Adrenal gland (tissue), 5 donors: Measurements from ENCODE around the gene RABGAP1L.

ENCODE experiments used
- CTCF ChIP-seq, 6 experiments: fragments of 450-650 bp in 4 of 6; fragments of 200-600 bp in 2 of 6; sonication (generic) in 1 of 6; IDR thresholded peaks; 1 replicate in 5 of 6; 2 replicates in 1 of 6; pipeline versions ENCODE4 v1.5.1 to v1.8.0; 2016 to 2021; ENCODE audit warnings: antibody characterized with exemption in 6 of 6, mild to moderate bottlenecking in 2 of 6, moderate library complexity in 1 of 6
- POLR2A ChIP-seq, 2 donors: fragments of 450-650 bp; IDR thresholded peaks; one replicate each; pipeline ENCODE4 v1.6.1; 2017; ENCODE audit warnings: antibody characterized with exemption in 2 of 2, mild to moderate bottlenecking in 2 of 2, moderate library complexity in 1 of 2
- donor health status: DM: no; HTN: no; CAD: no.

GRCh38 chr1:174902531-174903099, 743.3 kb downstream of the RABGAP1L start:
- TF ChIP-seq CTCF (IDR thresholded peaks at IDR 0.05) (no peak), POLR2A (IDR thresholded peaks at IDR 0.05) (no peak)
